SHP77 (cell line): ENCODE data around the gene PITX3.
"Not testable (repeated sequence)": the region's sequence is repeated elsewhere in the genome, so short reads cannot be mapped to it uniquely, and the experiment has no call there.

Experiments
- DNase-seq, 2 experiments: peaks; one replicate each; lab custom pipeline; 2025; lab: John Stamatoyannopoulos, UW

The PITX3 gene

GRCh38 chr10:102226542-102226870 lies 14.8 kb downstream of the PITX3 start:
- DNase-seq, result no peak

DNA sequence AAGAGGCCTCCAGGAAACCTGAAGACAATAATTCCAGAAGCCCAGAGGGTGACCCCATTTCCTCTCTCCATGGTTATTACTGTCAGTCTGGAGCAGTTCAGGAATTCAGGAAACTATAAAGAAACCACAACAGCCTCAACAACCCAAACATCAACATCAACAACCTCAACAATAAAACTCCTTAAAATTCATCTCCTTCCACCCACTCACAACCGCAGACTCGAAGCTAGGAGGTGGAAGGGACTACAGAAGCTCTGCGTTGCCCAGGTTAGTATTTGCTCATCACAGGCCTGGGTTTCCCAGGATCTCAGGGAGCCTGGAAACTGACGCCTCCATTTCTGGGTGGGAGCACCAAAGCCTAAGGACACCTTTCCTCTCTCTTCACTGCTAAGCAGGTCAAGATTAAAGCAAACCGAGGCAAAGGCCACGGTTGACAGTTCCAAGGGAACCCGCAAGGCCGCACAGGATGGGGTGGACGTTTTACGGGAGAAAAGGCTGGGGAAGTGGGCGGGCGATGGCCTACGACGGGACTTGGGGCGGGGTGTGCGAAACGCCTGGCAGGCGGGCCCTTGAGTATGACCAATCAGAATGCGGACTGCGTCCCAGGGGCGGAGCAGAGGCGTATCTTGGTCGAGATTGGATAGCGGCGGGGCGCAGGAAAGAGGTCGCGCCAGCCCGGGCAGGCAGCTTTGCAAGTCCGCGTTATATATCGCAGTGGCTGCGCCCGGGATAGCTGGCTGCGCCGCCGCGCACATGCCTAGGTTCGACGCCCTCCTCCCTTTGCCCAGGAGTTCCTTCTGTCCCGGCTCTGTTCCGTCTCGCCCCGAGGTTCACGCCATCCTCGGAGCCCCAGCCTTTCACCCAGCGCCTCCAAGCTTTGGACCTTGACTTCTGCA lies 15.4 kb downstream of the PITX3 start, which contains the start of gene ELOVL3:
Gene ELOVL3 (plus strand): TSS at position 654 of the 896 bp plus-strand sequence. CDS start 250 bp downstream, outside the sequence.
- no peak for DNase-seq

- DNase-seq, result no peak
Observed at GRCh38 chr10:102222797-102223196, 18.5 kb downstream of the PITX3 start.

- no peak for DNase-seq
Observed at GRCh38 chr10:102220612-102221011, 20.7 kb downstream of the PITX3 start.

GRCh38 chr10:102219370-102219769 lies 21.9 kb downstream of the PITX3 start:
- no peak for DNase-seq

DNA sequence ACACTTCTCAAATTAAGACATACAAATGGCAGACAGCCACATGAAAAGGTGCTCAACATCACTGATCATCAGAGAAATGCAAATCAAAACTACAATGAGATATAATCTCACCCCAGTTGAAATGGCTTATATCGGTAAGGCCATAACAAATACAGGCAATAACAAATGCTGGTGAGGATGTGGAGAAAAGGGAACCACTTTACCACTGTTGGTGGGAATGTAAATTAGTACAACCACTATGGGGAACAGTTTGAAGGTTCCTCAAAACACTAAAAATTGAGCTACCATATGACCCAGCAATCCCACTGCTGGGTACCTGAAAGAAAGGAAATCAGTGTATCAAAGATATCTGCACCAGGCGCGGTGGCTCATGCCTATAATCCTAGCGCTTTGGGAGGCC lies 27.7 kb downstream of the PITX3 start:
- not testable (repeated sequence) for DNase-seq

GRCh38 chr10:102211615-102212299 lies 29.6 kb downstream of the PITX3 start:
- DNase-seq, result no peak

- no peak for DNase-seq
Observed at GRCh38 chr10:102208311-102209035, 32.8 kb downstream of the PITX3 start.

DNA sequence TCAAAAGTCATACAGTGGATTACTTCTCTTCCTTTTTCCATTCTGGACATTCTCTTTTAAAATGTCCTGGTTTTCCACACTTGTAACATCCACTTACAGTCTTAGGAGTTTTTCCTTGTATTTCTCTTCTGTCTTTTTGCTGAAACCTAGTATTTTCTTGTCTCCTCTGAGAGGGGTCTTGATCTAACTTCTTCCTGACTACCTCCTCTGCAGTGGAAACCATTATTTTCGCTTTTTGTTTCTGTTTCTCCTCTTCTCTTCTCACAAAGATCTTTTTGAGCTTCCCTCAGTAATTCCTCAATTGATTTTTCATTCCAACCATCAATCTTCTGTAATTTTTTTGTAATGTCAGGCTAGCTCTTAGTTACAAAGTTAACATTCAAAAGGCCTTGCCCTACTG lies 38.9 kb downstream of the PITX3 start:
- no peak for DNase-seq

DNA sequence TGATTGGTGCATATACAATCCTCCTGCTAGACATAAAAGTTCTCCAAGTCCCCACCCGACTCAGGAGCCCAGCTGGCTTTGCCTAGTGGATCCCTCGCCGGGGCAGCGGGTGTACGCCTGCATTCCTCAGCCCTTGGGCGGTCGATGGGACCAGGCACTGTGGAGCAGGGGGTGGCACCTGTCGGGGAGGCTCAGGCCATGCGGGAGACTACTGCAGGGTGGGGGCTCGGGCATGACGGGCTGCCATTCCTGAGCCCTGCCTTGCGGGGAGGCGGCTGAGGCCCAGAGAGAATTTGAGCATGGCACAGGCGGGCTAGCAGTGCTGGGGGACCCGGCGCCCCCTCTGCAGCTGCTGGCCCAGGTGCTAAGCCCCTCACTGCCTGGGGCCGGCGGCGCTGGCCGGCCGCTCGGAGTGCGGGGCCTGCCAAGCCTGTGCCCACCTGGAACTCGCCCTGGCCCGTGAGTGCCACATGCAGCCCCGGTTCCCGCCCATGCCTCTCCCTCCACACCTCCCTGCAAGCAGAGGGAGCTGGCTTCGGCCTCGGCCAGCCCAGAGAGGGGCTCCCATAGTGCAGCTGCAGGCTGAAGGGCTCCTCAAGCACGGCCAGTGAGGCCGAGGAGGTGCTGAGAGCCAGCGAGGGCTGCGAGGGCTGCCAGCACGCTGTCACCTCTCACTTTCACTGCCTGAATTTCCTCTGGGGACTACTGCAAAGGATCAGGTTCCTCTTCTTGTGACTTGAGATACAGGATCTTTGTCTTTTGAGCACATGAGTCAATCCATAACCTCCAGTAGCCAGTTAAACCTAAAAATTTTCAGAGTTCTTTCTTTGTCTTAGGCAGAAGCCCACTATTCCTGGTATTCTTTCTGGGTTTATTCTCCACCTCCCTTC lies 40.3 kb downstream of the PITX3 start:
- no peak for DNase-seq

DNA sequence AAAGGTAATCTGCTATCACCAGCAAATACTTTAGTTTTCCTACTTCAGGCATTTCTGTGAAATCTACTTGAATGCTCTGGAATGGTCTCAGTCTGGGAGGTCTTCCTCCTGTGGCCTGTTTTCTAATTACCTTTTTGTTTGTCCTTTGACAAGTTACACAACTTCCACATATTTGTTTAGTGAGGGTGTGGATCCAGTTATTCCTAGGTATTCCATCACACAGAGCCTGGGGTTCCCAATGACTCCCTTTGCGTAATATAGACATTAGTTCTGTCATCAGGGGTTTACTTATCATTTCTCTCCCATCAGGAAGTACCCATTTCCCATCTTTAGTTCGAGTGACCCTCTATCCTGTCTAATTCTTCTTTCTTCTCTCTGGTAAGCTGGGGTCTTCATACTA lies 43.3 kb downstream of the PITX3 start:
- no peak for DNase-seq

DNA sequence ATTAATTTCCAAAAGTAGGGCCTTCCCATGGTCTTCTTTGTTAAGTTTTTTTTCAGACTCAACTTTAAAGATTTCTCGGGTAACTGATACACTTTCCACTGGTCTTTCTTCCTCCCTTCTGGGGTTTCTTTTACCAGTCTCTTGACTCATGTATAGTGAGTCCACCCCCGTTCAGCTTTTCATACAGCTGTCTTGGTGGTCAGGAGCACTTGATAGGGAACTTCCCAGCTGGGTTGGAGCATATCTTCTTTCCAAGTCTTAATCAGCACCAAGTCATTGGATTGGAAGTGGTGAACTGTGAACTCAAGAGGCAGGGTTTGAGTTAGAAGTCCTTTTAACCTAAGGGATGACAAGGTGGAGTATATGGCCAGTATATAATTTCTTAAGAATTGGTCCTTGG lies 44.4 kb downstream of the PITX3 start:
- no peak for DNase-seq

GRCh38 chr10:102195296-102195870 lies 45.9 kb downstream of the PITX3 start:
- DNase-seq, result no peak

GRCh38 chr10:102191956-102192355 lies 49.4 kb downstream of the PITX3 start:
- no peak for DNase-seq

GRCh38 chr10:102188941-102189898 lies 52.1 kb downstream of the PITX3 start:
- not testable (repeated sequence) for DNase-seq

- no peak for DNase-seq
Observed at GRCh38 chr10:102188298-102188940, 52.9 kb downstream of the PITX3 start.

DNA sequence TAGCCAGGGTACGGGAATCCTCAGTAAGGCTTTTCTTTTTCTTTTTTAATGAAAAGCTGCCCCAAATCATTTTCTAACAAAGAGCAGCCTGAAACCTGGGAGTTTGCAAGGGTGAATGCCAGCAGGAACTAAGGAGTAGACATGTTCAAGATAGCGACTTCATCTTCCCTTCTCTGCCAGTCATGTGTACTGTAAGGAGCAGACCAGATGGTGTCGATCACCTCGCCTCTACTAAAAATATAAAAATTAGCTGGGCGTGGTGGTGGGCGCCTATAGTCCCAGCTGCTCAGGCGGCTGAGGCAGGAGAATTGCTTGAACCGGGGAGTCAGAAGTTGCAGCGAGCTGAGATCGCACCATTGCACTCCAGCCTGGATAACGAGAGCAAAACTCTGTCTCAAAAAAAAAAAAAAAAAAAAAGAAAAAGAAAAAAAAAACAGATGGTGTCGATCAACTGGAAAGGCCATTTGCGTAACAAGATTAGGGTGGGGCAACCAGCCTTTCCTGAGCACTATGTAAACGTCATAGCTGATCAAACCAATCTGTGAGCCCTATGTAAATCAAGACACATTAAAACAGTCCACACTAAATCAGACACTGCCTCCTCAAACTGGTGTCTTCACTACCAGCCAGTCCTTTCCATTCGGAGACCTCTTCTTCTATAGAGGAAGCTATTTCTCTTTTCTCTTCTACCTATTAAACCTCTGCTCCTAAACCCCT lies 55.3 kb downstream of the PITX3 start:
- DNase-seq, result no peak

- DNase-seq, result no peak
Observed at GRCh38 chr10:102185272-102185671, 56.0 kb downstream of the PITX3 start.

- no peak for DNase-seq
Observed at GRCh38 chr10:102184606-102185005, 56.7 kb downstream of the PITX3 start.
